Muscle layer of colon (tissue), 2 donors: ENCODE data around the gene RET.

Source experiments
- H3K27ac ChIP-seq: one replicate; pipeline ENCODE4 v1.7.0; 2013; ENCODE audit warnings: low read depth, mild to moderate bottlenecking, low read length, moderate library complexity
- H3K27me3 ChIP-seq, 2 donors: one replicate each; pipeline ENCODE4 v1.7.0; 2013; ENCODE audit warnings: low read length in 2 of 2, mild to moderate bottlenecking in 2 of 2; ENCODE audit not compliant: insufficient read depth in 2 of 2, control insufficient read depth in 1 of 2
- H3K36me3 ChIP-seq: one replicate; pipeline ENCODE4 v1.7.0; 2013; ENCODE audit warnings: mild to moderate bottlenecking, low read length; ENCODE audit not compliant: insufficient read depth
- H3K4me1 ChIP-seq: one replicate; pipeline ENCODE4 v1.7.0; 2013; ENCODE audit warnings: mild to moderate bottlenecking, low read length; ENCODE audit not compliant: insufficient read depth
- H3K4me3 ChIP-seq, 2 donors: one replicate each; pipeline ENCODE4 v1.7.0; 2013; ENCODE audit warnings: low read length in 2 of 2, low read depth in 1 of 2, mild to moderate bottlenecking in 1 of 2, moderate library complexity in 1 of 2
- H3K9ac ChIP-seq: one replicate; pipeline ENCODE4 v1.7.0; 2013; ENCODE audit warnings: low read length
- H3K9me3 ChIP-seq: one replicate; pipeline ENCODE4 v1.7.0; 2013; ENCODE audit warnings: mild to moderate bottlenecking, low read length
- donor health status: abdominal sarcoma.
- donor health status: Adenocarcinoma of cecum.

Gene RET

DNA sequence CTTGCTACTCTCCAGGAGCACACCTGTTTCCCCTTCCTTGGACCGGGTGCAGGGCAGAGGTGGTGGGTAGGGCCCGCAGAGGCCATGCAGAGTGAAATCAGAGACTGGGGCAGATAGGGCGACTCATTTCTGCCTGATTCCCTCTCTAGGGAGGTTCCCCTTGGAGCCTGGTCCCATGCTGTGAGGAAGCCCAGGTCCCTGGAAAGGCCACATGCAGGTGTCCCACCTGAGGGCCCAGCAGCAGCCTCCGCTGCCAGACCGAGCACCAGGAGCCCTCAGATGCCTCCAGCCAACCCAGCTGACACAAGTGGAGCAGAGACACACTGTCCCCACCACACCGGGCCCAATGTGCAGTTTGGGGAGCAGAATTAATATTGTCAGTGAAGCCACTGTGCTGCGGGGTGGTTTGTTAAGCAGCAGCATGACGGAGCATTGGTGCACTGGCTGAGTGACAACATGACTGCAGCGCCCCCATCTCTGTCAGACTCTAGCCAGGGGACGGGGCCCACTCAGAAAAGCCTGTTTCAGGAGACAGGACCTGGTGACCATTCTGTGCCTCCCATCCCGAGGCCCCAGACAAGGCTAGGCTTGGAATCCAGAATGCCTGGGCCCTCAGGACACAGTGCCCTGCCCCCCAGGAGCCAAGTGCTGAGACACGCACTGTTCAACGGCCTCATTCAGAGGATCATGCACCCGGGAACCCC, 30.4 kb upstream of the RET start:
- no peaks in the 10 kb centered on the region for H3K36me3 ChIP-seq
- no peaks in the 10 kb centered on the region for H3K4me1 ChIP-seq
- no peak overlapping the region for H3K4me3 ChIP-seq
- H3K27ac ChIP-seq, result no peak overlapping the region
- no peaks in the 10 kb centered on the region for H3K27me3 ChIP-seq
- no peak overlapping the region for H3K9ac ChIP-seq
- no peaks in the 10 kb centered on the region for H3K9me3 ChIP-seq

- H3K36me3 ChIP-seq, result no peaks in the 10 kb centered on the region
- no peaks in the 10 kb centered on the region for H3K4me1 ChIP-seq
- no peak overlapping the region for H3K27ac ChIP-seq
- H3K4me3 ChIP-seq, result no peak overlapping the region
- H3K27me3 ChIP-seq, result no peaks in the 10 kb centered on the region
- H3K9me3 ChIP-seq, result no peaks in the 10 kb centered on the region
- H3K9ac ChIP-seq, result no peak overlapping the region
These were observed 29.4 kb upstream of the RET start for GRCh38 chr10:43047288-43047970.

DNA sequence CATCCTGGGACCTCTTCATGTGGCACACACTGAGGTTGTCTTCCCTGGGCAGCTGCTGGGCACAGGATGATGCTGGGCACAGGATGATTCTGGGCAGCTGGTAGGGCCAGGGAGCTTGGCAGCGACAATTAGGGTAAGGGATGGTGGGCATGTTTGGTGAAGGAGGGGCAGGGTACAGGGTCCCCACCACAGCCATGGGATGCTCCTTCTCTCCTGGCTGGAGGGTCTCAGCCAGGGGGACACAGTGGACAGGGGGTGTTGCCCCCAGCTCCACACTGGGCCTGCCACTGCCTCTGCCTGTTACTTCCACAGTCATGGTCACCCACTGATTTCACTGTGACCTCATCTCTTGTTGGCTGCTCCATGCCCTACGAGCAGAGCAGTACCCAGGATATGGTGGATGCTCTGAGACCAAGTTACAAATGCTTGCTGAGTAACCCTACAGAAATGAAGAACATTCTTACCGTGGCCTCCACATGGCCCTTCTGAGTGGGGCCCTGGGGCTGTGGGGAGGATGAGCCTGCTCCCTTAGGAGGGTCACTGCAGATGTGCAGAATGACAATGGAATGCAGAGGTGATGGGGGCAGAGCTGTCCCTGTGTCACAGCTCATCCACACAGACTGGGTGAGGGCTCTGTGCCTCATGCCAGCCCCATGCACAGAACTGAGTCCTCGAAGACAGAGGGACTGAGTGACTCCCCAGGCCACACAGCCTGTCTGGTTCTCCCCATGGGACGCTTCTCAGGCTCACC, 28.4 kb upstream of the RET start:
- Histone ChIP-seq H3K27ac (no peak overlapping the region), H3K4me1 (no peaks in the 10 kb centered on the region), H3K9me3 (no peaks in the 10 kb centered on the region), H3K36me3 (no peaks in the 10 kb centered on the region), H3K27me3 (no peaks in the 10 kb centered on the region), H3K9ac (no peak overlapping the region), H3K4me3 (no peak overlapping the region)

DNA sequence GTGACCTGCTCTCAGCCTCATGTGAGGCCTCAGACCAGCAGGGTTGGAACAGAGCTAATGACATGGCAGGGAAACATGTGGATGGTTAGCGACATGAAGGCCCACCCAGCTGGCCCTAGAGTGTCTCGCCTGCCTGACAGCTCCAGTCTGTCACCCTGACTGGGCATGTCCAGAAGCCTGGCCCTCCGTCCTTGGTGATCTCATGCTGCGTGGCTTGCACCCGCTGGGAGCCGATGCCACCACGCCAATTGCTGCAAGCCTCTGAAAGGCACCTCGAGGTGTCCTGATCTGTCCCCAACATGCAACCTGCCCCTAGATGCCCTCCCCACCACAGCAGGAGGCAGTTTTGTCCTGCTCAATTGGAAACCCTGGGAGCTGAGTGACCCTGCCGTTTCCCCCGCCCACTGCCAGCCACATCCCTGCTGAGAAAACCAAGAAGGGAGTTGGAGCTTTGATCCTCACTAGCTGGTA, 27.8 kb upstream of the RET start:
- H3K4me3 ChIP-seq, result no peak overlapping the region
- no peaks in the 10 kb centered on the region for H3K36me3 ChIP-seq
- no peaks in the 10 kb centered on the region for H3K27me3 ChIP-seq
- H3K9ac ChIP-seq, result no peak overlapping the region
- no peaks in the 10 kb centered on the region for H3K9me3 ChIP-seq
- no peak overlapping the region for H3K27ac ChIP-seq
- no peaks in the 10 kb centered on the region for H3K4me1 ChIP-seq

DNA sequence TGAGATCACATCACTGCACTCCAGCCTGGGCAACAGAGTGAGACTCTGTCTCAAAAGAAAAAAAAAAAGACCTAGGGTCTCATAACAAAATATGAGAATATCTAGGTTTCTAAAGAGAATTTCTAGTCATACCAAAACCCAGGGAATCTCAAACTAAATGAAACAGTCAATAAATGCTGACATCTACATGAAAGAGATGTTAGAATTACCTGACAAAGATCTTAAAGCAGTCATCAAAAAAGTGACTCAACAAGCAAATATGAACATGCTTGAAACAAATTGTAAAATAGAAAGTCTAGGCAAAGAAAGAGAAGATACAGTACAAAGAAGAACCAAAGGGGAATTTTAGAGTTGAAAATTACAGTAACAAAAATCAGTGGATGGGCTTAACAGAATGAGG, 26.9 kb upstream of the RET start:
- H3K9ac ChIP-seq, result no peak overlapping the region
- no peaks in the 10 kb centered on the region for H3K27me3 ChIP-seq
- H3K27ac ChIP-seq, result no peak overlapping the region
- no peaks in the 10 kb centered on the region for H3K9me3 ChIP-seq
- no peaks in the 10 kb centered on the region for H3K4me1 ChIP-seq
- no peak overlapping the region for H3K4me3 ChIP-seq
- no peaks in the 10 kb centered on the region for H3K36me3 ChIP-seq

GRCh38 chr10:43053825-43054224, 23.0 kb upstream of the RET start:
- Histone ChIP-seq H3K9me3 (no peaks in the 10 kb centered on the region), H3K9ac (no peak overlapping the region), H3K4me3 (no peak overlapping the region), H3K27ac (no peak overlapping the region), H3K27me3 (no peaks in the 10 kb centered on the region), H3K36me3 (no peaks in the 10 kb centered on the region), H3K4me1 (no peaks in the 10 kb centered on the region)

- H3K4me1 ChIP-seq, result no peaks in the 10 kb centered on the region
- no peaks in the 10 kb centered on the region for H3K27me3 ChIP-seq
- no peak overlapping the region for H3K4me3 ChIP-seq
- no peaks in the 10 kb centered on the region for H3K36me3 ChIP-seq
- H3K9ac ChIP-seq, result no peak overlapping the region
- H3K27ac ChIP-seq, result no peak overlapping the region
- H3K9me3 ChIP-seq, result no peaks in the 10 kb centered on the region
These were observed 22.3 kb upstream of the RET start for GRCh38 chr10:43054593-43054992.

- Histone ChIP-seq H3K9ac (no peak overlapping the region), H3K4me1 (no peaks in the 10 kb centered on the region), H3K36me3 (no peaks in the 10 kb centered on the region), H3K27me3 (no peaks in the 10 kb centered on the region), H3K27ac (no peak overlapping the region), H3K9me3 (no peaks in the 10 kb centered on the region), H3K4me3 (no peak overlapping the region)
These were observed 21.7 kb upstream of the RET start for GRCh38 chr10:43055217-43055616.

GRCh38 chr10:43055991-43056567, 20.8 kb upstream of the RET start:
- no peaks in the 10 kb centered on the region for H3K4me1 ChIP-seq
- H3K4me3 ChIP-seq, result no peak overlapping the region
- no peaks in the 10 kb centered on the region for H3K27me3 ChIP-seq
- no peak overlapping the region for H3K9ac ChIP-seq
- H3K36me3 ChIP-seq, result no peaks in the 10 kb centered on the region
- no peaks in the 10 kb centered on the region for H3K9me3 ChIP-seq
- H3K27ac ChIP-seq, result no peak overlapping the region

- no peak overlapping the region for H3K9ac ChIP-seq
- no peaks in the 10 kb centered on the region for H3K4me1 ChIP-seq
- H3K9me3 ChIP-seq, result no peaks in the 10 kb centered on the region
- H3K4me3 ChIP-seq, result no peak overlapping the region
- no peak overlapping the region for H3K27ac ChIP-seq
- no peaks in the 10 kb centered on the region for H3K36me3 ChIP-seq
- H3K27me3 ChIP-seq, result no peaks in the 10 kb centered on the region
These were observed 20.3 kb upstream of the RET start for GRCh38 chr10:43056568-43057011.

DNA sequence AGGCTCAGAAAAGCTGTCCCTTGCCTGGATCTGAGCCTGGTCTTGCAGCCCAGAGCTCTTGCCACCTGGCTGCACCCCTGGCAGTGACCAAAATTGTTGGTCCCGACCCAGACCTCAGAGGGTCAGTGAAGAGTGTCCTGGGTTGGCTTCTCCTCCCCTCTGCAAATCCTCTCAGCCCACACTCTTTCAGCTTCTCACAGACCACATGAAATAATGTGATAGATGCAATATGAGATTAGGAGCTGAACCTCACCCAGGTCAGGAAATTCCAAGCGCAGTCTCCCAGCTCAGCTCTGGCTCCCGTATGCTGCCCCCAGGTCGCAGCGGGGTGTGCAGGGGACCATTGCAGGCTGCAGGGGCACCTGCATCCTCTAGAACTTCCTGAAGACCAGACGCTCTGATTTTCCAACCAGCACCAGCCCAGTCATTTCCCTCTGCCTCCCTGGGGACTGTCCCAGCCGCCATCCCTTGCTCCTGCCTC, 19.6 kb upstream of the RET start:
- Histone ChIP-seq H3K27ac (no peak overlapping the region), H3K4me3 (no peak overlapping the region), H3K27me3 (no peaks in the 10 kb centered on the region), H3K9me3 (no peaks in the 10 kb centered on the region), H3K4me1 (no peaks in the 10 kb centered on the region), H3K36me3 (no peaks in the 10 kb centered on the region), H3K9ac (no peak overlapping the region)
